D721Med (cell line): ENCODE measurements around the gene TPO.
"Not testable (repeated sequence)": the region's sequence is repeated elsewhere in the genome, so short reads cannot be mapped to it uniquely, and the experiment has no call there.

ENCODE experiments used
- DNase-seq: peaks from one replicate; pipeline ENCODE4 v3.0.0; 2011; ENCODE audit warnings: low spot score; ENCODE audit not compliant: insufficient read length
- FAIRE-seq: peaks from 2 replicates; lab custom pipeline; 2011; peaks lifted over from hg19 to GRCh38; lab: Jason Lieb, UNC
- CTCF ChIP-seq: IDR thresholded peaks from 2 replicates; pipeline ENCODE4 v1.5.1; 2012; ENCODE audit warnings: mild to moderate bottlenecking, control low read depth; ENCODE audit not compliant: insufficient read depth; ENCODE audit errors: missing control alignments

The TPO gene

DNA sequence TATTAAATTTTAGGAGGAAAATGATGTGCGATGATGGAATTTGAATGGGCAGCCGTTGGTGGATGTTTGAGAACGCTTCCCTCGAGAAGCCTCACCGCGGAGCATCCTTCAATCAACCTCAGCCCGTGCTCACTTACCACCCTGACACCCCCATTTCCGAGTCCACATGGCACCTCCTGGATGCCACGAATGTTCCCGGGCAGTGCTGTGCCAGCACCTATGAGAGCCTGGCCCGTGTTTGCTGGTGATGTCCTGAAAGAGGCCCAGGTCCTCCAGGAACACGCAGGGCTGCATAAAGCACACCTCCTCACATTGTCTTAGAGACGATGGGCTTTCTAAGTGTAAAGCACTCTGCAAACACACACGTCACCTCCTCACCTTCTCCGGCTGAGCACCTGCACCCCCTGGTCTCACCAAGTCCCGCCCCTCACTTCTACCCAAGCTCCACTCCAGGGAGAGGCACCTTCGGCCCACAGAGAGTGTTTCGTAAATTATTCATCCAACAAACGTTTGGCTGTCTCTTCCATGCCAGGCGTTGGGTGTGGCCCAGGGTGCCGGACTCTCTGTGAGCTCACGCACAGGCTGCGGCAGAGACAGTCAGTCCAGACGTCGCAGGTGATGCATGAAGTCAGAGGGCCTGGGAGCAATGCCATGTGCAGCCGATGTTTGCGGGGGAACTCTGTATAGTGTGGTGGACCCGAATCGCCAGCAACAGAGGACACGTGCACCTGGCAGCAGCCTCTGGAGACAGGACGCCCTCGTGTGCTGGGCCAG, 150.0 kb downstream of the TPO start:
- TF ChIP-seq CTCF, result no peak
- FAIRE-seq, result no peak

DNA sequence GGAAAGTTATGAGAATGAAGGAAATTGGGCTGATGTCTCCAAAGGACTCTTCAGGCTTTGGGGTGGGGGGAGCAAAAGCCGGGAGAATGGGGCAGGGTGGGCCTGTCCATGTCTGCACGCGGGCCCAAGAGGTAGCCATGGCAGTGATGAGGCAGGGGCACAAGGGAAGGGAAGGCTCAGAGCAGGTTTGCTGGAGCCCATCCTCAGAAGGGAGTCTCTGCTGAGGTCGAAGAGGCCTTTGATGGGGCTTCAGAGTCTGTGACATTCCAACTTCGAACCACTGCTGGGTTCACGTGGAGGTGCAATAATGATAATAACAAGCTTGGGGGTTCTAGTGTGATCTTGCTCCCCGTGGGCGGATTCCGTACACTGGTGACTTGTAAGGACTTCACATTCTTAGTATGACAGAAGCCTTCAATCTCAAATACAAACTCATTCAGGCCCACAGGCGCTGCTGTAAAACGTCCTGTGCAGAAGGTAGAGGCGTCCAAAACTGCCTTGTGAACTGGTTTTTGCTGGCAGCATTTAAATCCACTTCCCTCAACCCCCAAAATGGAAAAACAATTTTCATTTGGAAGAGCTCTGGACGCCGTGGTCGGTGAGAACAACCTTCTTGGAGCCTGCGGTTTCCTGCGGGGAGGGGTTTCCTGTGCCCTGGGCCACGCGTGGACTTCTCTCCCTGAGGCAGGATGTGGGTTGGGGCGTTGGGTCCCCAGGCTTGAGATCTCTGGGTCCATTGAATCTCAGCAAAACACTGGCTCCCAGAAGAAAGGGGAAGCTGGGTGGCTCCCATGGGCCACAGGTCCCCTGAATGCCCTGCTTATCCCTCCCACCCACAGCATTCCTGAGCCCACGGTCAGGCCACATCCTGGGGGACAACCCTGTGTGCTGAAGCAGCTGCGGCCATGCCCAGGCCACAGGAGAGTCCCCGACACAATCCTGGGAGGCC, 151.0 kb downstream of the TPO start:
- FAIRE-seq, result no peak
- TF ChIP-seq CTCF, result no peak
- no peak for DNase-seq

More for the DNA sequence above, 150.0 kb downstream of the TPO start:
- DNase-seq, result no peak

GRCh38 chr2:1567556-1568344, 154.5 kb downstream of the TPO start:
- no peak for FAIRE-seq
- DNase-seq, result no peak
- no peak for TF ChIP-seq CTCF

GRCh38 chr2:1568345-1568668, 155.0 kb downstream of the TPO start:
- DNase-seq, FAIRE-seq: not testable (repeated sequence)

GRCh38 chr2:1569879-1570450, 156.7 kb downstream of the TPO start:
- no peak for DNase-seq
- TF ChIP-seq CTCF, result no peak
- no peak for FAIRE-seq

DNA sequence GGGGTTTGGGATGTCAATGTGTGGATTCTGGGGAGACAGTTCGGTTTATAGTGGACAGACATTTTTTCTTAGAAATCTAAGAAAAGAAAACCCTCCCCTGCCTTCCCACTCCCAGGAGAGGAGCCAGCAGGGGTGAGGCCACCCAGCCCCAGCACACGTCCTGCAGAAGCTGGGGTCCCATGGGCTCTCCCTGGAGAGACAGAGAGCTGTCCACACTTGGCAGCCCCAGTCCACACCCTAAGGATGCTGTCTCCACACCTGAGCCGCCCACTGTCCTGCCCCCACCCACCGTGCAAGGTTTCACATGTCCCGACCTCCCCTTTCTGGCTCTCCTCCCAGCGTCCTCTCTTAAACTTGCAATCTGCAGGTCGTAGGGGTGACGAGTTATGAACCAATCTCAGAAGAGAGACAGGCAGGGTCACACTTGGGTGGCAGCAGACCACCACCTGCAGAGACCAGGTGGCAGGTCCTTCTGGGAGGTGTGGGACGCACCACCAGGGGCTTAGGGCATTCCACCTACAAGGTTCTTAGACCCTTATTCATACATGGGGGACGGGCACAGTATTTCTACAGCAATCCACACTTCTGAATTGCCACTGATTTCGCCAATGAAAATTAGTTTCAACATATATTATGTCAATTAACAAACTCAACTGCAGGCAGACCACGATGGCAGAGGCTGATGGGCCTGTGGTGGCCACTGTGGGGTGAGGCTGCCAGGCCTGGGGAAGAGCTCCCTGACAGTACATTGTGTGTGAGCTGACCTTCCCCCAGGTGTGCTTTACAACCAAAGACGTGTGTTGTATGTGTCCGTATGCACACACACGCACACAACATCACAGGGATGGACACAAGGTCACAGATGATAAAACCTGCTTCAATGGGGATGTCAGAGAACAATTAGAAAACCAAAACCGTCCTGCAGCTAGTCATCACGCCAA, 158.5 kb downstream of the TPO start:
- DNase-seq (no peak), FAIRE-seq (no peak)
- TF ChIP-seq CTCF, result no peak
